Occipital lobe (tissue), 2 donors: ENCODE data around the gene ZNF503. TPM values are rescaled to one million over a fixed set of nuclear protein-coding genes. Genes with fewer than 3 reads are reported as not detected.
"Not testable (repeated sequence)": the region's sequence is repeated elsewhere in the genome, so short reads cannot be mapped to it uniquely, and the experiment has no call there.

Experiments
- DNase-seq: peaks from one replicate; lab custom pipeline; 2025; lab: John Stamatoyannopoulos, UW
- total RNA-seq: library from RNA; depleted of rRNA; stranded (reverse); fragments of >200 nt; gene quantifications from one replicate; pipeline ENCODE4 v1.2.3, GENCODE V29; 2014

The ZNF503 gene
- total RNA-seq, 1 donor from 2014 or later, result 1.1 TPM

DNA sequence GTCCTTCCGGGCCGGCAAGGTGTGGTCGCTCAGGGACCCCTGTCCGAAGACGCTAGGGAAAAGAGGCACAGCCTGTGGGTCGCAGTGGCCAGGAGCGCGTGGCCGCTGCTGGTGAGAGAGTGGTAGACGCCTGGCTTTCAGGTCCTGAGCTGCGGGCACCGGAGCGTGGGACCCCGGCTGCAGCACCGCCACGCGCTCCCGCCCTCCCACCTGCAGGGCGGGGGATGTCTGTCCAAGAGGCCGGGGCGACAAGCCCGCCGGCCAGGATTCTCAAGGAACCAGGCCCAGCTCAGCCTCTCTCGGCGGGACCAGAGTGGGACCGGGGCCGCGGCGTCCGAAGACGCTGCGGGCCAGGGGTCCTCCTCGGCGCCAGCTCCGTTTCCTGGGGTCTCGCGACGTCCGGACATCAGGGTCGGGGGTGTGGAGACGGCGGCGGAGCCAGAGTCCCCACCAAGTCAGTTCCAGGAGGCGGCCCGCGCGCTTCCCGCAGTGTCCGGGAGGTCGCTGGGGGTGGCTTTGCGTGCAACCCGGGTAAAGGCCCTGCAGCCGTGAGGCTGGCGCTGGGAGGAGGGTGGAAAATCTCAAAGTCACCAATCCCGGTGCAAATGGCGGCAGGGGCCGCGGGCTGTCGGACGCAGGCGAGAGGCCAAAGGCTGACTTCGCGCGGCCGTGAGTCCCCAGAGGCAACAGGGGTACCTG, 5.5 kb downstream of the ZNF503 start:
- DNase-seq, result no peak

DNA sequence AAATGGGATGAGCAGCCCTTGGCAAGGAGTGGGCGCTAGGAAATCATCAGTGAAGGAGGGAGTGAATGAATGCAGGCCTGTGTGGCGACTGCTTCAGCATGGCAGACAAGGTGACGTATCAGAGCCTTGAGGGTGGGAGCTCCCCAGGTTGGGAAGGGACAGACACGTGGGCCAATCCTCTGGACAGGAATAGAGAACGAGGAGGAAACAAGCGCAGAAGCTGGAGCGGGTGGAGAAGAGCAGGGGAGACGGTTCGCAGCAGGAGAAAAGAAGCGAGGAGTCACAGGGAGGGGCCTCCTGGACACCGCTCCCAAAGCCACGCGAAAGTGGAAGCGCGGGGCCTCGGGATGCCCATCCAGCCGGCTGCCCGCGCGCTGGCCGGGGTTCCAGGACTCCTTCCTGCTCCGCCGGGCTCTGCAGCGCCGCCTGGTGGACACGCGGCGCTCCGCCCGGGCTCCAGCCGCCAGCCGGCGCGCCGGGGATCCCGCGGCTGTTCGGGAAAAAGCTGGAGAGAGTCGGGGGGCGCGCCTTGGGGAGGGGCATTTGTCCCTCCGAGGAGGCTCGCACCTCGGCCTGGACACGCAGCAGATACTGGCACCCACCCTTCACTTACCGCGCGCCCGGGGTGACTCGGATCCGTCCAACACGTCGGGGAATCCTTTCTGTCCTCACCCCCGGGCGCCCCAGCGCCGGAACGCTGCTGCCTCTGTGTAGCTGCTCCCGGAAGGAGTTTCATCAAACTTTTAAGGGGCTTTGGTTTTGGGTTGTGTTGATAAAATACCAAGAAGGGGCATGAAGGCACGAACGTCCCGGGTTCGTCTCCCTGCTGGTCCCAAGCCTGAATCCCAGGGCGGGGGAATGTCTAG, 6.3 kb downstream of the ZNF503 start:
- DNase-seq, result no peak

DNA sequence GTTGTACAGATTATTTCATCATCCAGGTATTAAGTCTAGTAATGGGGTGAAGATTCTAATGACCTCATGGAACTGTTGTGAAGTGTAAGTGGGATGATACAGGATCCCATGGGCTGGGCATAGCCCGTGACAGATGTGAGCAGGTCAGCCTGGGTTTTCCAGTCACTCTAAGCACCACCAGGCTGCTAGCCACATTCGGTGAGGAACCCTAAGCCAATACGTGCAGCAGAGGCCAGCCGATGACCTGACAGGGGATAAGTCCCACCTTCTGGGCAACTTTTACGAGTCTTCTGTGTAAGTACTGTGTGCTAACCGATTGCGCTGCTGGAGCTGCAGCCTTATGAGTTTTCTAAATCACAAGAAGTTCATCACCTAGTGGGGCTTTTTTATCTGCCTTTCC, 7.3 kb downstream of the ZNF503 start:
- no peak for DNase-seq

DNA sequence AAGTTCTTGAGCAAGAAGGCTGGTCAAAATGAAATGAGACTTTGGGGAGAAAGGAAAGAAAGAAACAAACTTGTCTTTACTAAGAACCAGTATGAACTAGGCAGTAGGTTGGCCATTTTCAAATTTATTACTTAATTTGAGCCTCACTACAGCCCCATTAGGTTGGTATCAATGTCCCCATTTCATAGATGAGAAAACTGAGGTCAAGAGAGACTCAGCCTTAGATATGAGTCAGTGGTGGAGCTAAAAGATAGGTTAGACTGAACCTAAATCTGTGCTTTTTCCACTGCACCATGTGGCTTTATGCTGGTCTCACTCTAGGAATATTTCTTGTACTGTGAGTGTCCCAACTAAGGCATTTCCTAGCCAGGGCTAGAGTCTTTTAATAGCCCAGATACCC, 8.8 kb downstream of the ZNF503 start:
- no peak for DNase-seq

DNA sequence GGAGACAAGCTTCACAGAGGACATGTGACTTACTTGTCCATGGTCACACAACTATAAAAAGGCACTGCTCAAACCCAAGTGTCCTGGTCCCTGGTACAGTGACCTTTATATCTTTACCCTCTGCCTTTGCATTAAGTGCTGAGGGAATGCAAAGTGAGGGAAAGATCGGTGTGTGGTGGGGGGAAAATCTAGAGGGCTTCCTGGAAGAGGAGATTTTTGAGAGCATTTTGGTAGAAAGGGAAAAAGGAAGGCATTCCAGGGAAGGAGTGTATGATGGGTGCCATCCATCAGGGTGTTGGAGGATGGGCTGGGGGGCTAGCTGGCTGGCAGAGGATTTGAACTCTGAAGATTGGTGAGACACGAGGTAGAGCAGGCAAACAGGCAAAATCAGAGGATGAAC, 9.3 kb downstream of the ZNF503 start:
- no peak for DNase-seq

DNA sequence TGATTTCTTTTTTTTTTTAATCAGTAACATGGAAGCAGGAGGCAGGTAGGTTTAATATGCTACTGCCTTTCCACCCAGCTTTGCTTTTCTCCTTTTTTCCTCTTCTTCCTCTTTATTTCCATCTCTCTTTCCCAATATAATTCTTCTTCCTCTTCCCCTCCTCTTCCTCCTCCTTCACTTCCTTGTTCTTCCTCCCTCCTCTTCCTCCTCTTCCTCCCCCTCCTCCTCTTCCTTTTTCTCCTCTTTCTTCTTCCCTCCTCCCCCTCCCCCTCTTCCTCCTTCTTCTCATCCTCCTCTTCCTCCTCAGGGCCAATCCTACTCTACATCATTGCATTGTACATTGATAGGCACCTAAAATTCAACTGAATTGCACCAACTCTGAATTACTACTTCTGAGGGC, 11.4 kb downstream of the ZNF503 start:
- DNase-seq, result no peak

DNA sequence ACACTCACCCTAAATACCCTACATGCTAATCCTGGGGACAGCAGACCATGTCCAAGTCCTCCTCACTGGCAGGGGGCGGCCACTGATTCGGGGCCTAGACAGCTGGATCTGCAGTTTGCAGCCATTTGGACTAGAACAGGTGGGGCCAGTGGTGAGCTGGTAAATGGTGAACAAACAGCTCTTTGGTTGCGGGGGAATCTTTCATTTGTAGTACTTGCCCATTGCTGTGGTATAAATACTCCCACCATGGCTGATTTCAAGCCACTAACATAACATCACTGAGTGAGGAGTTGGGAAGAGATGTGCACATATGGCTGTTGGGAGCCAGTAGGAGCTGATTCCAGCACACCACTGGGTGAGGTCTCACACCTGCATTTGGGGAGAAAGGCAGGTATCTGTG, 13.5 kb downstream of the ZNF503 start:
- DNase-seq, result no peak

DNA sequence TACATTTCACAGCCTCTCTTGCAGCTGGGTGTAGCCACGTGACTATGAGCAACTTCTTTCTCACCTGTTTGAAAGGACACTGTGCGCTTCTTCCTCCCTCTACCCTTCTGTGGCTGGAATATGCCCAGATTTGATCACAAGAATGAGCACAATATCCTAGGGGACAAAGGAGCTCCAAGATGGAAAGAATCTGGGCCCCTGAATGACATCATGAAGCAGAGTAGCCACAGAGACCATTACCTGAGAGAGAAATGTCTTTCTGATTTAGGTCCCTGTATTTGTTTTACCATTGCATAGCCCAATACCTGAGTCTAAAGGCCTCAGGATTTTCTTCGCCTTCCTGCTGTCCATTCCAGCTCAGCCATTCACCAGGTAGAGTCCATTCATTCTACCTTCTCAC, 15.4 kb downstream of the ZNF503 start:
- DNase-seq, result no peak

DNA sequence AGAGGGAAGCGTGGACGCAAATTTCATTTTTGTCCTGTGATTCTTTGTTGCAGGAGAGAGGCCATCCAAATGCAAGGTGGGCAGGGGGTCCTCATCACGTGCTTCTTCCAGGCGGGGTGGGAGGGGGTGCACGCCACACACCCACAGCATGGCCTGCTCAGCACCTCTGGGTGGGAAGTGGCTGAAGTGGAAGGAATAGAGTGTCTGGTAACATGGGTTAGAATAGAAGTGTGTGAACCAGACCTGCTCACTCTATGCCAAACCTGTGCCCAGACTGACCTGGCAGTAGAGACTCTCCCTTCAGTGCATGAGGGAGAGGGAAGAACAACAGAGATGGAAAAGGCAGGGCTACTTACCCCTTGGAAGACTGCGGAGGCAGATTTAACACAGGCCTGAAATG, 21.7 kb downstream of the ZNF503 start:
- no peak for DNase-seq

DNA sequence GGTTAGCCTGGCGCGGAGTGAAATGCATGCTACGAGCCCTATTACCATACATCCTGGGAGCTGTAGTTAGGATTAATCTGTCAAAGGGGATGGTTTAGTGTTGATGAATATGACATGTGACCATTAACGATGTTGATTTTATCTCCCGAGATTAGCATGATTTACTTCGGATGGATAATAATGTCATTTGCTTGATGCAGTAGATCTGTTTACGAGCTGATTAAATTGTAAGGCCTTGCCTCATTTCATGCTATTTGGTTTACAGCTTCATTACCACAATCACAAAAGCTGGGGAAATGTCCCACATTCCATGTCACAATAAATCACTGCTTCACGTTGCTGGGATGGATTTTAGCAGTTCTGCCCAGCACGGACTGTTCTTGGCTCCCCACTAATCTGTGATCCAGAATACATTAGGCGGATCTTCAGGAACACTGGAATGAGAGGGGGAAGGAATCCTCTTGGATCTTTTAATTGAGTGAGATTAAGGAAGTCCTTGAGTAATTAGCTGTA, 22.3 kb downstream of the ZNF503 start:
- no peak for DNase-seq

DNA sequence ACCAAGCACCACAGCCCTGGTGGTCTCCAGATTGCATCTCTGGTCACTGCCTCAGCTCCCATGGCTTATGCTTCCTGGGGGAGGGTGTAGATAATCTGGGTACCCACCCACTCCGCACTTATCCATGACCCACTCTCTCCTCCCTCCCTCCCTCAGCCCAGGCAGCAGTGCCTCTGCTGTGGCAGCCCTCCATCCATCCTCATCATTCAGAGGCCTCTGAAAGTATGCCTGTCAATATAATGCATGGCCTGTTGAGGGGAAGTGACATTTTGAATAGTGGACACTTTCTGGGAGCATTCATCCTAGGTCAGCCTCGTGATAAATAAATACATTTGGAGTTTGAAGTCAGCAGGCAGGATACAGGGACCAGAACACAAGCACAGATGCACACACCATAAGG, 23.2 kb downstream of the ZNF503 start:
- DNase-seq, result no peak

DNA sequence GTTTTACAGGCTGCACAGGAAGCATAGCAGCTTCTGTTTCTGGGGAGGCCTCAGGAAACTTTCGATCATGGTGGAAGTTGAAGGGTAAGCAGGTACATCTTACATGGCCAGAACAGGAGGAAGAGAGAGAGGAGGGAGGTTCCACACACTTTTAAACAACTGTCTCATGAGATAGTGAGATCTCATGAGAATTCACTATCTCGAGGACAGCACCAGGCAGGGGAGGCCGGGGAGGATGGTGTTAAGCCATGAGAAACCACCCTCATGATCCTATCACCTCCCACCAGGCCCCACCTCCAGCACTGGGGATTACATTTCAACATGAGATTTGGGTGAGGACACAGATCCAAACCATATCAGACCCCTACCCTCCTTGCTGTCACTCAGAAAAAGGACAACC, 23.7 kb downstream of the ZNF503 start:
- DNase-seq, result no peak

DNA sequence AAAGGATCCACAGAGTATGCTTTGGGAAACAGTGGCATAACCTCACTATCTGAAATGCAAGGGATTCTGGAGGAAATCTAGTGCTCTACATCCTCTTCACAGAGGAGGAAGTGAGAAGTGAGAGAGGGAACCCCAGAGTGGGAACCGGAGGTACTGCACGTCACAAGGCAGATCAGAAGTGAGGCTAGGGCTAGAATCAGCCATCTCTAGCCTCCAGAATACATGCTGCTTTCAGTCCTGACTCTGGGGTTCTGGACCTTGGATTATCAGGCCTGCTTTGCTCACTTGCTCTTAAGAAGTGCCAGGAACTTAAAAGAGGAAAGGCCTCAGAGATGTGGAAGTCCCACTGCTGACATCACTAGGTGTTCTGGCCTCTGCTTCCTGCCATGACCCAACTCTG, 25.7 kb downstream of the ZNF503 start:
- no peak for DNase-seq

DNA sequence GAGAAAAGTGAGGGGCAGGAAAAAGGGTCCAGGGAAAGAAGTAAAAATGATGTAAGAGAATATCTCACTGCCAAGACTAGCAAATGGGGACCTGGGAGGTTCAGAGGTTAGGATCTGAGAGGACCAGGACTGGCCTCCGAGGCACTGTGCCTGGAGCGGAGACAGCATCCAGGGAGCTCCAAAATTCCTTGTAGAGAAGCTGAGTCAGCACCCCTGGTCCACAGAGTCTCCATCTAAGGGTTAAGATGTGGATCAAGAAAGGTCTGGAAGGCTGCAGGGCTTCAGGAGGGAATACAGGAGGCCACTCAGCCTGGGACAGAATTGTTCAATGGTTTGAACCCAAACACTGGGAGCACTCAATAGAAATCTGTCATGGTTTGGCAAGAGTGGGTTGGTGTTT, 30.6 kb downstream of the ZNF503 start:
- DNase-seq, result no peak

DNA sequence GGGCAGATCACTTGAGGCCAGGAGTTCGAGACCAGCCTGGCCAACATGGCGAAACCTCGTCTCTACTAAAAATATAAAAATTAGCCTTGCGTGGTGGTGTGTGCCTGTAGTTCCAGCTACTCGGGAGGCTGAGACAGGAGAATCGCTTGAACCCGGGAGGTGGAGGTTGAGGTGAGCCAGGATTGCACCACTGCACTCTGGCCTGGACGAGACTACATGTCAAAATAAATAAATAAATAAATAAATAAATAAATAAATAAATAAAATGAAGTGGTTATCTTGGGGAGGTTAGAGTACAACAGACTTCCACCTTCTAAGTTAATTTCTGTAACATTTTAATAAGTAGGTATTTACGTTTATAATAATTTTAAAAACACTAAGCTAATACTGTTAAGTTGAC, 31.7 kb downstream of the ZNF503 start:
- not testable (repeated sequence) for DNase-seq

DNA sequence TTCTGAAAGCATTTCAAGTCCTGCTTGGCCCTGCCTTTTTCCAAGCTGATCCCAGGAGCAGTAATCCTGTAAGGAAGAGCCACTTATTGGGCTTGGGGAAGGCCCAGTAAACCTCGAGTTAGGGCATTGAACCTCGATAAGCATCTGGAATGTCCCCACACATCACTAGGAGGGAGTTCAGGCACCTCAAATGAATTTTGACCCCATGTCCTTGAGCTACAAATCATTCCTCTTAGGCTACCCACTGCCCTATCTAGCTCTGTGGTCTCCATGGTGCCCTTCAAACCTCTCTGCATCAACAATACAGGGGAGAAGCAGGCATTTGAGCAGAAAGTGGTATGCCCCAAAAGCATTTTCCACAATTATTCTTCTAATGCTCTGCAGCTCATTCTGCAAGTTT, 33.7 kb downstream of the ZNF503 start:
- no peak for DNase-seq

DNA sequence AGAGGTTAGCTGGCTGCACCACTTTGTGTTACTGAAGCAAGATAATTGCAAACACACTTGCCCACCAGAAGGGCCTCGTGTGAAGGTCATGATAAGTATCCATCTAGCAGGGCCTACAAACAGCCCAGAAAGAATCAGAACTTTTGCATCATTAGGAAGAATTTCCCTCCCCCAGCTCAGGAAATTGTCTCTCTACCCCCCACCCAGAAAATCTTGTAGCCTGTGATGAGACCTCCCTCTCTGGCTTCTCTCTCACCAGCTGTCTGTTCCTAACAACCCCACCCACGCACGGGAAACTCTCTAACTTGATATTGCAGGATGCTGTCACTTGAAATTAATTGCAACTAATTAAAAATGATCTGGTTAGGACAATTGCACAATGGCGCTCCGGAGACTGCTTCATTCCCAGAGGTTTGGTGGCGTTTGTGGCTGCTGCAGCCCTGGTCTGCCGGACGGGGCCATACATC, 34.5 kb downstream of the ZNF503 start:
- no peak for DNase-seq

DNA sequence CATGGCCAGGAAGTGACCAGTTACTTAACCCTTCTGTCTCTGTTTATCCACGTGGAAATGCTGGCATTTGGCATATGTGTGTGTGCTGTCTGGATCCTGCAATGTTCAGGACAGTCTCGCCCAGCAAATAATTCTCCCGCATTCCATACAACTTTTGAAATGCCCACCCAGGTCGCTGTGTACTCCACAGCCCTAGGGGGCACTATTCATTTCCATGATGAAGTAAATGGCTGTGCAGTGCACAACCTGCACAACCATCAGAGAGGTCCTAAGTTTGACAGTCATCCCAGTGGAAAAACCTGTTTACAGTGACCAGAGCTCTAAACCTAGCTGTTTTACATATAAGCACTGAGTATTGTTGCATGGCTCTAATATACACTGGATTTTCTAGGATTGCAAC, 38.1 kb downstream of the ZNF503 start:
- no peak for DNase-seq

DNA sequence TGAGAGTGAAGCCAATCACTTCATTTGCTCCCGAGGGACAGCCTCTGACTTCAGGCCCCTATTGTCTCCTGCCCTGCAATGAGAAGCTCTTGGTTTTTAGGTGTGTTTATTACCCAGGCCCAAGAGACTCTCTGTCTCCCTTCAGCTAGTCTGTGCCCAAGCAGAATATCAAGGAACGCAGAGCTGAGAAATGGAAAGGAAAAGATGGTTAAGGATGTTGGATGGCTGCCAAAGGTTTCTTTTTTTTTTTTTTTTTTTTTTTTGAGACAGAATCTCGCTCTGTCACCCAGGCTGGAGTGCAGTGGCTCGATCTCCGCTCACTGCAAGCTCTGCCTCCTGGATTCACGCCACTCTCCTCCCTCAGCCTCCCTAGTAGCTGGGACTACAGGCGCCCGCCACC, 41.7 kb downstream of the ZNF503 start:
- not testable (repeated sequence) for DNase-seq

DNA sequence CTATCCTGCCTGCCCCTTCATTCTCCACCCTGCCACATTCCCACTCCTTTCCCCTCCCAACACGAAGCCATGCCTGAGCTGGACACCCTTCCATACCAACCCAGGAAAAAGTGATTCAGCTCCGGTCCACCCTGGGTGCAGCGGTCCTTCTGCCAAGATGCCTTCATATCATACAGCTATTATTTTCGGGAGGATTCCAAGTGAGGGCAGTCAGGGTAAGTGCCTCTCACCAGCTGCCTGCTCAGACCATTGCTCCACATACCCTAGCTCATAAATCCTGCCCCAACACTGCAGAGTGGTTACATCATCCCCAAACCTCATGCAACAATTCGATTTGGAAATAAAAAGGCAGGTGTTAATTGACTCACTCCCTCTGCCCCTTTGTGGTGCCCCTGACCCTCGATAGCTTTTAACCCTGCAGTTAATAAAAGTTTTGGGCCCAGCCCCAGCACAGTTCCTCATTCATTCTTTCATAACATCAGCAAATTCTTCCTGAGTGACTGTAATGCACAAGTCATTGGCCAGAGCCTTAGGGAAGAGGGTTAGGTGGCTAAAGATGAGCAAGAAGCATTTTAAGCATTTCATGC, 42.6 kb downstream of the ZNF503 start:
- DNase-seq, result no peak

DNA sequence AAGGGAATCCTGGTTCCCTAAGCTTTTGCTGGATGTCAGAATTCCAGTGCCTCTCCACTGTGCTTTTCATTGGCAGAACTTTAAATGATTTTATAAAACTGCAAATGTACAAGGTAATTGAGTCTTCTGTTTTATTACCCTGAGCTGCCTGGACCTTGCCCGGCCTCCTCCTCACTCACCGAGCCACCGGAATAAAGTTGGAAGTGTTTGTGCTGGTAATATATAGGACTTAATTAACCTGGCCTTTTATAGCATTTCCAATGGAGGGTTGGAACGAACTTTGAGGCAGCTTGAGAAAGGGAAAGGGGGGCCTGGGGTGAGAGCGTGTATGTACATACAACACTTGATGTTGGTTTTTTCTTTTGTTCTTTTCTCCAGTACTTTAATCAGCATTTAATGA, 43.4 kb downstream of the ZNF503 start:
- DNase-seq, result no peak

DNA sequence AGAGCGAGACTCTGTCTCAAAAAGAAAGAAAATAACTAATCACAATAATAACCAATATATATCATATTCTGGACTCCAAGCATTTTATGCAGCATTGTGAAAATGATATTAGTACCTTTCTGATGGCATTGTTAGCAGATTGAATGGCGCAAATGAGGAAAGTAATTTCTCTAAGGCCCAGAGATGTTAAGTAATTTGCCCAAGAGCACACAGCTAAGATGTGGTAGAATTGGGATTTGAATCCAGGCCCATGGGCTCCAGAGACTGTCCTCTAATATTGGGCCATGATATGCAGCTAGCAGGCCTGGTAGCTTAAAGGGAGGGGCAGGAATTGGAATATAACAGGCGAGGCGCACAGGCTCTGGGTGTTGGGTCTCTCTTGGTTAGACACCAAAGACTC, 44.1 kb downstream of the ZNF503 start:
- no peak for DNase-seq
